SJCRH30 (cell line): ENCODE results near the gene ILF3. TPM values are rescaled to one million over a fixed set of nuclear protein-coding genes. Genes with fewer than 3 reads are reported as not detected.

Experiments
- DNase-seq, 2 experiments: peaks; one replicate each; pipeline ENCODE4 v3.0.0-alpha.2; 2015 to 2020
- H3K27ac ChIP-seq: fragments of 250-450 bp; sonication (Bioruptor Pico); 2 replicates; pipeline ENCODE4 v1.5.1; 2020; ENCODE audit warnings: mild to moderate bottlenecking, moderate library complexity
- H3K27me3 ChIP-seq: fragments of 250-450 bp; sonication (Bioruptor Pico); 2 replicates; pipeline ENCODE4 v1.5.1; 2020; ENCODE audit warnings: mild to moderate bottlenecking, moderate library complexity
- H3K36me3 ChIP-seq: fragments of 250-450 bp; sonication (Bioruptor Pico); 2 replicates; pipeline ENCODE4 v1.5.1; 2020; ENCODE audit warnings: mild to moderate bottlenecking, moderate library complexity
- H3K4me1 ChIP-seq: fragments of 250-450 bp; sonication (Bioruptor Pico); 2 replicates; pipeline ENCODE4 v1.5.1; 2020; ENCODE audit warnings: mild to moderate bottlenecking, moderate library complexity
- H3K4me3 ChIP-seq: fragments of 250-450 bp; sonication (Bioruptor Pico); 2 replicates; pipeline ENCODE4 v1.5.1; 2020; ENCODE audit warnings: mild to moderate bottlenecking, moderate library complexity
- H3K9me3 ChIP-seq: fragments of 250-450 bp; sonication (Bioruptor Pico); replicated peaks from 2 replicates; pipeline ENCODE4 v1.5.1; 2020; ENCODE audit warnings: mild to moderate bottlenecking, moderate library complexity
- total RNA-seq: library from RNA; depleted of rRNA; stranded (reverse); fragments of >200 nt; shearing (Covaris generic); gene quantifications from 2 replicates; pipeline ENCODE4 v1.2.3, GENCODE V29; 2014

Gene ILF3
- total RNA-seq, 1 experiment from 2014 or later: 302 TPM

GRCh38 chr19:10692673-10693264 lies 38.6 kb downstream of the ILF3 start:
- no peaks in the 10 kb centered on the region for H3K27me3 ChIP-seq
- H3K4me1 ChIP-seq: no peaks in the 10 kb centered on the region
- DNase-seq: no peak
- no peak overlapping the region for H3K27ac ChIP-seq
- no peaks in the 10 kb centered on the region for H3K9me3 ChIP-seq
- H3K36me3 ChIP-seq: peaks cover 46% of the 10 kb centered on the region
- H3K4me3 ChIP-seq: no peak overlapping the region

DNA sequence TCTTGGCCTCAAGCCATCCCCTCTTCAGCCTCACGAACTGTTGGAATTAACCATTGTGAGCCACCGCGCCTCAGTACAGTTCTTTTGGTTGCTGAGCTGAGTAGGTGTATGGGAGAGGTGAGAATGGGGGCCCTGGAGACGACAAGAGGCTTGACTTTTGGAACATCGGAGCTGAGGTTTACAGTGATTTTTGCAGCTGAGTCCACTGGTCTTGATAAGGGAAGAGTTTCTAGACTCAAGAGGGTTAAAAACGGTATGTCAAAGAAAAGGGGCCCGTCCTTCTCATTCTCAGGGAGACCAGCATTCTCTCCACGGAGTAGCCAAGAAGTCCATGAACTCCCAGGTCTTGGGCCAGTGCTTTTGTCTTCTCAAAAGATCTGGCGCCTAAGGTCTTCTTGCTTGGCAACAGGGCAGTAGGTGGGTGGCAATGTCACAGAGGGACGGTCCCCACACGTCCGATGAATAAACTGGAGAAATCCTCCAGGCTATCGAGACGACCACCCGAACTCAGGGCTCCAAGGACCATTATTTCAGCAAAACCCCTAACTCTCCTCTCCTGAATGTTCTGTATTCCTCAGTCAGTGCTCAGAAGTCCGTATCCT lies 40.7 kb downstream of the ILF3 start:
- peaks cover 26% of the 10 kb centered on the region for H3K36me3 ChIP-seq
- no peak for DNase-seq
- H3K4me3 ChIP-seq: no peak overlapping the region
- no peaks in the 10 kb centered on the region for H3K9me3 ChIP-seq
- no peaks in the 10 kb centered on the region for H3K27me3 ChIP-seq
- no peaks in the 10 kb centered on the region for H3K4me1 ChIP-seq
- no peak overlapping the region for H3K27ac ChIP-seq

DNA sequence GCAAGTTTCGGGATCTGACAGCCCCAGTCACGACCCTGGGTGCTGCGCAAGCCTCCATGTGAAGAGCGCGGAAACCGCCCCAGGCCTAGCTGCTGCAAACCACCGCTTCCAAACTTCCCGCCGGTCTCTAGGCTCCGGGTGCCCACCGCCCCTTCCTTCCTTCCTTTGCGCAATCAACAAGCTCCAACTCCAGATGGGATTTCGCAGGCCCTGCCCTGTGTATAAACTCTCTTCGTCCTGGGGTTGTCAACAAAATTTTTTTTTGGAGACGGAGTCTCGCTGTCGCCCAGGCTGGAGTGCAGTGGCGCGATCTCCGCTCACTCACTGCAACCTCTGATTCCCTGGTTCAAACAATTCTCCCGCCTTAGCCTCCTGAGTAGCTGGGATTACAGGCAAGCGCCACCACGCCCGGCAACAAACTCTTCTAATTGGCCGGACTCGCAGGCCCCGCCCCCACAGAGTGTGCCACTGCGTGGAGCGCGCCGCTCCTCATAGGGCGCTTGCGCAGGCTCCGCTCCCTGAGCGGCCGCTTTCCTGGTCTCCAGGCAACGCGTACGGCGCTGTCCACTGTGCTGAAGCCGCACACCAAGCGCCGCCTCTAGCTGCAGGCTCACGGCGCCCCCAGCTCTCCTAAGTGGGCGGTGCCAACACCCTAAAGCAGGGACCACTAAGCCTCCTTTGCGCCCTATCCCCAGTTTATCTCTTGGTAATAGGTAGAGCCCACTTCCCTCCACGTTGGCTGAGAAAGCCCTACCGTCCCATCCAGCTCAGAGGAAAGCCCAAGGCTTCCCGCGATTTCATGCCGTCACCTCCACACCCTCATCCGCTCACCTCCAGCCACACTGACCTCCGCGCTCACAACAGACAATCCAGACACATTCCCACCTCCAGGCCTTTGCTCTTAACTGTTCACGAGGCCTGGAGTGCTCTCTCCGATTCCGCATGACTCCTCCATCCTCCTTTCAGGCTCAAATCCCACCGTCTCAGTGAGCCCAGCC lies 41.6 kb downstream of the ILF3 start:
- Histone ChIP-seq H3K9me3 (no peaks in the 10 kb centered on the region), H3K27ac (no peak overlapping the region), H3K27me3 (no peaks in the 10 kb centered on the region), H3K4me3 (no peak overlapping the region), H3K4me1 (no peaks in the 10 kb centered on the region), H3K36me3 (peaks cover 17% of the 10 kb centered on the region)
- DNase-seq: peak; percentile 94 to 96

GRCh38 chr19:10699650-10700335 lies 45.6 kb downstream of the ILF3 start:
- Histone ChIP-seq H3K27me3 (no peaks in the 10 kb centered on the region), H3K36me3 (no peaks in the 10 kb centered on the region), H3K4me1 (peaks cover 2% of the 10 kb centered on the region; the same call in 1 of the 2 replicates), H3K27ac (no peak overlapping the region), H3K4me3 (no peak overlapping the region), H3K9me3 (no peaks in the 10 kb centered on the region)
- DNase-seq: peak; percentile 67 to 81

GRCh38 chr19:10701955-10702525 lies 47.9 kb downstream of the ILF3 start:
- no peaks in the 10 kb centered on the region for H3K36me3 ChIP-seq
- peak; percentile 64 to 65 for DNase-seq
- peaks cover 2% of the 10 kb centered on the region; the same call in 1 of the 2 replicates for H3K4me1 ChIP-seq
- no peaks in the 10 kb centered on the region for H3K9me3 ChIP-seq
- peak overlapping the region; percentile 70 for H3K4me3 ChIP-seq
- peak overlapping the region; percentile 57 for H3K27ac ChIP-seq
- no peaks in the 10 kb centered on the region for H3K27me3 ChIP-seq

GRCh38 chr19:10706990-10707389 lies 52.8 kb downstream of the ILF3 start:
- DNase-seq: peak; percentile 27 to 46
- Histone ChIP-seq H3K9me3 (no peaks in the 10 kb centered on the region), H3K4me1 (peaks cover 2% of the 10 kb centered on the region; the same call in 1 of the 2 replicates)

GRCh38 chr19:10707440-10707839 lies 53.3 kb downstream of the ILF3 start:
- Histone ChIP-seq H3K27me3 (no peaks in the 10 kb centered on the region), H3K4me3 (no peak overlapping the region), H3K36me3 (no peaks in the 10 kb centered on the region), H3K27ac (no peak overlapping the region), H3K9me3 (no peaks in the 10 kb centered on the region), H3K4me1 (0 out of 2 replicates have a peak, but pooled peaks cover 2% of the 10 kb centered on the region)
- no peak for DNase-seq

More at GRCh38 chr19:10706990-10707389, 52.8 kb downstream of the ILF3 start:
- H3K36me3 ChIP-seq: no peaks in the 10 kb centered on the region
- no peak overlapping the region for H3K4me3 ChIP-seq
- no peaks in the 10 kb centered on the region for H3K27me3 ChIP-seq
- H3K27ac ChIP-seq: no peak overlapping the region

DNA sequence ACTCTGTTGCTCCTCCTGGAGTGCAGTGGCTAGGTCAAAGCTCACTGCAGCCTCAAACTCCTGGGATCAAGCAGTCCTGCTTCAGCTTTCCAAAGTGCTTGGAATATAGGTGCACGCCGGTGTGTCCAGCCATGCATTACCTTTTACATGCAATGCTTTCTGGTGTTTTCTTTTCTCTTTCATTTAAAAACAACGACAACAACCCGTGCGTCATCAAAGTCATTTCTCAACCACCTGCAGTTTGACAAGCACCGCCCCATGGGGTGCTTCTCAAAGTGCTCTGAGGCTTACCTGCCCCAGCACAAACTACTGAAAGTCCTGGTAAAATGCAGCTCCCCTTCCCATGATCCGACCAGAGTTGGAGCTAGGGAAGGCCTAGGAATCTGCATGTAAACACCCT lies 54.1 kb downstream of the ILF3 start:
- Histone ChIP-seq H3K27ac (no peak overlapping the region), H3K4me3 (no peak overlapping the region), H3K27me3 (no peaks in the 10 kb centered on the region), H3K36me3 (no peaks in the 10 kb centered on the region), H3K9me3 (no peaks in the 10 kb centered on the region), H3K4me1 (no peaks in the 10 kb centered on the region)
- no peak for DNase-seq

- Histone ChIP-seq H3K9me3 (no peaks in the 10 kb centered on the region), H3K4me3 (no peak overlapping the region), H3K36me3 (no peaks in the 10 kb centered on the region), H3K27ac (no peak overlapping the region), H3K27me3 (no peaks in the 10 kb centered on the region), H3K4me1 (no peaks in the 10 kb centered on the region)
- DNase-seq: no peak
Measured at GRCh38 chr19:10712045-10712444, 57.9 kb downstream of the ILF3 start.

DNA sequence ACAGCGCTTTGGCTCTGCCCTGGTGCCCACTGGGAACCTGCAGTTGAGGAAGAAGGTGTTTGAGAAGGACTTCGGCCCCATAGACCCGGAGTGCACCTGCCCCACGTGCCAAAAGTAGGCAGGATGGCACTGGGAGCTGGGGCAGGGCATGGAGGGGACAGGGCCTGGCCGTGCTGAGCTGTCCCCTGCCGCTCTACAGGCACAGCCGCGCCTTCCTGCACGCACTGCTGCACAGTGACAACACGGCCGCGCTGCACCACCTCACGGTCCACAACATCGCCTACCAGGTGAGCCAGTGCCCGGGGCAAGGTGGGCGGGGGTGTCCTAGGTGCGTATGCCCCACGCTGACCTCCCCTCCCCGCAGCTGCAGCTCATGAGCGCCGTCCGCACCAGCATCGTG lies 58.6 kb downstream of the ILF3 start:
- H3K27me3 ChIP-seq: no peaks in the 10 kb centered on the region
- no peaks in the 10 kb centered on the region for H3K4me1 ChIP-seq
- H3K9me3 ChIP-seq: no peaks in the 10 kb centered on the region
- H3K4me3 ChIP-seq: no peak overlapping the region
- no peaks in the 10 kb centered on the region for H3K36me3 ChIP-seq
- H3K27ac ChIP-seq: no peak overlapping the region
- DNase-seq: no peak

- Histone ChIP-seq H3K27ac (no peak overlapping the region), H3K9me3 (no peaks in the 10 kb centered on the region), H3K36me3 (no peaks in the 10 kb centered on the region), H3K4me1 (no peaks in the 10 kb centered on the region), H3K4me3 (no peak overlapping the region), H3K27me3 (no peaks in the 10 kb centered on the region)
- DNase-seq: no peak
Measured at GRCh38 chr19:10713317-10713716, 59.2 kb downstream of the ILF3 start.

- Histone ChIP-seq H3K4me3 (no peak overlapping the region), H3K27me3 (no peaks in the 10 kb centered on the region), H3K9me3 (no peaks in the 10 kb centered on the region), H3K36me3 (no peaks in the 10 kb centered on the region), H3K4me1 (no peaks in the 10 kb centered on the region), H3K27ac (no peak overlapping the region)
- no peak for DNase-seq
Measured at GRCh38 chr19:10717054-10717355, 62.9 kb downstream of the ILF3 start.

- DNase-seq: peak; percentile 100
- Histone ChIP-seq H3K27ac (peak within 1 kb of the TSS; percentile 55; the same call in 1 of the 2 replicates), H3K36me3 (no peaks in the 10 kb centered on the region), H3K4me1 (no peaks in the 10 kb centered on the region), H3K4me3 (peak within 1 kb of the TSS; percentile 83), H3K9me3 (no peaks in the 10 kb centered on the region), H3K27me3 (no peaks in the 10 kb centered on the region)
Measured at GRCh38 chr19:10717356-10718204, 63.4 kb downstream of the ILF3 start, which contains the start of gene DNM2. Gene DNM2, plus strand, starts transcription at chr19:10718079. Its CDS starts 164 bp downstream, at chr19:10718243.
